NCI-H526 (cell line): Measurements from ENCODE around the gene SPR.

Experiments used
- DNase-seq, 2 experiments: peaks; one replicate each; lab custom pipeline; 2025; lab: John Stamatoyannopoulos, UW

The SPR gene

GRCh38 chr2:72931280-72931910 lies 44.2 kb downstream of the SPR start:
- no peak for DNase-seq

- no peak for DNase-seq
Measured at GRCh38 chr2:72932045-72932740, 45.0 kb downstream of the SPR start.

DNA sequence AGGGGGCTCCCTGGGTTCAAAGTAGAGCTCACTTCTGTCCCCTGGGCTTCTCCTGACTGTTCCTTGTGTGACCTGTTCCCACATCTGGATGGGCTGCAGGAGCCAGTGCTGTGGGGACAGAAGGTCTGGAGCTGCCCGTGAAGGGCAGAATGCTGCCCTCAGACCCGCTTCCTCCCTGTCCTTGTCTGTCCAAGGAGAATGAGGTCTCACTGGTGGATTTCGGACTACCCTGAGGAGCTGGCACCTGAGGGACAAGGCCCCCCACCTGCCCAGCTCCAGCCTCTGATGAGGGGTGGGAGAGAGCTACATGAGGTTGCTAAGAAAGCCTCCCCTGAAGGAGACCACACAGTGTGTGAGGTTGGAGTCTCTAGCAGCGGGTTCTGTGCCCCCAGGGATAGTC lies 45.6 kb downstream of the SPR start:
- no peak for DNase-seq

- DNase-seq = no peak
Measured at GRCh38 chr2:72933207-72933606, 46.0 kb downstream of the SPR start.

DNA sequence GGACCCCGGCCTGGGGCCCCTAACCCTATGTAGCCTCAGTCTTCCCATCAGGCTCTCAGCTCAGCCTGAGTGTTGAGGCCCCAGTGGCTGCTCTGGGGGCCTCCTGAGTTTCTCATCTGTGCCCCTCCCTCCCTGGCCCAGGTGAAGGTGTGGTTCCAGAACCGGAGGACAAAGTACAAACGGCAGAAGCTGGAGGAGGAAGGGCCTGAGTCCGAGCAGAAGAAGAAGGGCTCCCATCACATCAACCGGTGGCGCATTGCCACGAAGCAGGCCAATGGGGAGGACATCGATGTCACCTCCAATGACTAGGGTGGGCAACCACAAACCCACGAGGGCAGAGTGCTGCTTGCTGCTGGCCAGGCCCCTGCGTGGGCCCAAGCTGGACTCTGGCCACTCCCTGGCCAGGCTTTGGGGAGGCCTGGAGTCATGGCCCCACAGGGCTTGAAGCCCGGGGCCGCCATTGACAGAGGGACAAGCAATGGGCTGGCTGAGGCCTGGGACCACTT lies 46.5 kb downstream of the SPR start:
- DNase-seq = no peak

GRCh38 chr2:72934683-72935610 lies 47.7 kb downstream of the SPR start:
- peak in 1 of 2 experiments; percentile 33 for DNase-seq

GRCh38 chr2:72935611-72935957 lies 48.4 kb downstream of the SPR start:
- DNase-seq = no peak

DNA sequence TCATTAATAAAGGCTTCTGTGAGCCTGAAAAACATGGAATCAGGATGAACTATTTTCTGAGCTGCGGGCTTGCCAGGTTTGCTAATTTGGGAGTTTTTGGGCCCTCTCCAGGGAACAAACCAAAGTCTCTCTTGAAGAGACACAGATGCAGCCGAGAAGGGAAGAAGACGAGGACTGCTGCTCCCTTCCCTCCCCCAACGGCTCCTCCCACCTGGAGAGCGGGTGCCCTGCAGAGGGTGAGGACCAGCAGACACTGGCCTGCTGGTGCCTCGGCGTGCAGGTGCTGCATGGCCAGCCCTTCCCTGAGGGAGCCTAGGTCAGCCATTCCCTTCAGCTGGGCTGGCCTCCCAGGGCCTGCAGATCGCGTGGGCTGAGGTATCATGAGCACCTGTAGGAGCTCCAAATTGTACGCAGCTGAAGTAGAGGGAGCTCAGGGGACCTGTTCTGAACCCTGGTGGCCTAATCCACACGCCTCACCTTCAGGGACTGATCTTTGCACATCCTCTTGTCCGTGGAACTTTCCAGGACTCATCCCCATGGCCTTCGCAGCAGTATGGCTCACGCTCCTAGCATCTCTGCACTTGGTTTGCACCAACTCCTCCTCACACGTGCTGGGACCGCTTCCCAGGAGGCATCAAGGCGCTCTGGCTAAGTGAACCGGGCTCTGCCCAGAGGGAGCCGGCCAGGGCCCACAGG lies 49.6 kb downstream of the SPR start:
- no peak for DNase-seq

GRCh38 chr2:72937356-72937669 lies 50.1 kb downstream of the SPR start:
- no peak for DNase-seq

DNA sequence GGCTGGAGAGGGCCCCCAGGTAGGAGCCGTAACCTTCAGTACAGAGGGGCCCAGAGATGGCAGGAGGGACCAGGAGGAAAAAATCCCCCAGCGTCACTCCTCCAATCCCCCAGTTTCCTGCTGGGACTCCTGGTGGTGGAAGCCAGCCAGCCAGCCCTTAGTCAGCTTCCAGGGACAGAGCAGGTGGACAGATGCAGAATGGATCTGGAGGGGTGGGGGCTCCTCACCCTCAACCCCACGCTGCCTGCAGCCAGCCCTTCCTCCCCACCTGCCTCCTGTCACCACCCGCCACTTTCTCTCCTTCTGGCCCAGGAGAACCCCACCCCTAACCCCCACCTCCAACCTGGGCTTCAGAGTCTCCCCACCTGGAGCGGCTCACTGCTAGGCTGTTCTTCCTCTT lies 51.2 kb downstream of the SPR start:
- DNase-seq = no peak

- no peak for DNase-seq
Measured at GRCh38 chr2:72940361-72940760, 53.2 kb downstream of the SPR start.

GRCh38 chr2:72940786-72941185 lies 53.6 kb downstream of the SPR start:
- DNase-seq = peak in 1 of 2 experiments; percentile 72
